Natural killer cell (primary cell): ENCODE results near the gene SGF29. TPM values are rescaled to one million over a fixed set of nuclear protein-coding genes. Genes with fewer than 3 reads are reported as not detected.

Source experiments
- ATAC-seq, 3 donors: fragments of 150-1000 bp in 2 of 3; fragments of 200-7000 bp in 1 of 3; cut with Tn5 transposase; 1 replicate in 1 of 3; 2 replicates in 2 of 3; pipeline ENCODE4 v1.10.0; 2021; ENCODE audit warnings: mild to moderate bottlenecking in 2 of 3, moderate library complexity in 2 of 3
- DNase-seq, 2 donors: peaks; one replicate each; pipeline versions ENCODE4 v3.0.0 to v3.0.0-alpha.2; 2013 to 2021; ENCODE audit warnings: mixed read lengths in 1 of 2
- H3K27ac ChIP-seq: one replicate; pipeline ENCODE4 v1.5.1; 2013; ENCODE audit warnings: mild to moderate bottlenecking, low read length
- H3K27me3 ChIP-seq: one replicate; pipeline ENCODE4 v1.6.1; 2013; ENCODE audit warnings: low read length; ENCODE audit not compliant: control insufficient read depth, insufficient read depth
- H3K36me3 ChIP-seq: one replicate; pipeline ENCODE4 v1.6.1; 2013; ENCODE audit warnings: low read length; ENCODE audit not compliant: control insufficient read depth, insufficient read depth
- H3K4me1 ChIP-seq: one replicate; pipeline ENCODE4 v1.6.1; 2013; ENCODE audit warnings: low read length; ENCODE audit not compliant: control insufficient read depth, insufficient read depth
- H3K4me3 ChIP-seq: one replicate; pipeline ENCODE4 v1.5.1; 2013; ENCODE audit warnings: low read length
- H3K9me3 ChIP-seq: one replicate; pipeline ENCODE4 v1.6.1; 2013; ENCODE audit warnings: low read length; ENCODE audit not compliant: control insufficient read depth, insufficient read depth
- H3K27ac Mint-ChIP-seq, 2 donors: one replicate each; pipeline ENCODE4 v1.8.0; 2022; ENCODE audit warnings: mild to moderate bottlenecking in 2 of 2, mixed read lengths in 2 of 2, moderate library complexity in 1 of 2
- H3K27me3 Mint-ChIP-seq, 2 donors: one replicate each; pipeline ENCODE4 v1.8.0; 2022; ENCODE audit warnings: low read depth in 2 of 2, mixed read lengths in 2 of 2
- H3K36me3 Mint-ChIP-seq: one replicate; pipeline ENCODE4 v1.8.0; 2022; ENCODE audit warnings: mixed read lengths
- H3K4me1 Mint-ChIP-seq, 2 donors: one replicate each; pipeline ENCODE4 v1.8.0; 2022; ENCODE audit warnings: mixed read lengths in 2 of 2
- H3K4me3 Mint-ChIP-seq: one replicate; pipeline ENCODE4 v1.8.0; 2022; ENCODE audit warnings: mild to moderate bottlenecking, moderate library complexity, mixed read lengths
- H3K9me3 Mint-ChIP-seq, 2 donors: one replicate each; pipeline ENCODE4 v1.8.0; 2022; ENCODE audit warnings: mixed read lengths in 2 of 2
- CTCF ChIP-seq: fragments of 200-600 bp; IDR thresholded peaks from one replicate; pipeline ENCODE4 v1.8.0; 2022; ENCODE audit warnings: antibody characterized with exemption
- whole genome bisulfite sequencing: methylation state at CpG from one replicate; pipeline ENCODE4 v1.1.7; 2013; ENCODE audit warnings: missing lambda C conversion rate; ENCODE audit not compliant: insufficient coverage; 5-methylcytosine and 5-hydroxymethylcytosine counted together
- intact Hi-C: fragments of 100-400 bp; cut with micrococcal nuclease; formaldehyde crosslinking; loops from one replicate; pipeline ENCODE4 v1.14.2; 2022
- total RNA-seq, 4 donors: library from RNA; stranded (reverse); fragments of 120-200 nt in 1 of 4; gene quantifications; one replicate each; pipeline versions ENCODE4 v1.2.3 to v1.2.4, GENCODE V29; 2013 to 2022

The SGF29 gene
- total RNA-seq, 3 donors from 2014 or later (not counting 1 experiment from before 2014, with no cell fraction given), result 31.6 to 45.1 (median 43.1) TPM

GRCh38 chr16:28511031-28511430 is 42.7 kb upstream of the SGF29 start:
- ATAC-seq (no peak), DNase-seq (no peak)
- H3K4me1 ChIP-seq, result peaks cover 38% of the 10 kb centered on the region
- no peak overlapping the region for H3K27ac Mint-ChIP-seq
- 98% methylated on average over 3 of the region's 3 CpGs for WGBS
- H3K27me3 Mint-ChIP-seq, result no peaks in the 10 kb centered on the region
- H3K4me3 ChIP-seq, result no peak overlapping the region
- intact Hi-C loops, result no loop called here
- TF ChIP-seq CTCF, result no peak
- no peaks in the 10 kb centered on the region for H3K9me3 Mint-ChIP-seq
- no peak overlapping the region for H3K27ac ChIP-seq
- H3K9me3 ChIP-seq, result no peaks in the 10 kb centered on the region
- H3K4me3 Mint-ChIP-seq, result no peak overlapping the region
- no peaks in the 10 kb centered on the region for H3K36me3 Mint-ChIP-seq
- no peaks in the 10 kb centered on the region for H3K36me3 ChIP-seq
- peaks cover 11 to 35% of the 10 kb centered on the region in 2 donors for H3K4me1 Mint-ChIP-seq
- H3K27me3 ChIP-seq, result no peaks in the 10 kb centered on the region

- H3K27ac Mint-ChIP-seq, result no peak overlapping the region
- WGBS, result 95% methylated on average over 21 of the region's 21 CpGs
Measured at GRCh38 chr16:28511801-28512789, 41.6 kb upstream of the SGF29 start.

GRCh38 chr16:28513484-28514181 is 40.1 kb upstream of the SGF29 start:
- 84% methylated on average over 12 of the region's 12 CpGs for WGBS

More at GRCh38 chr16:28511801-28512789, 41.6 kb upstream of the SGF29 start:
- Mint-ChIP-seq H3K9me3 (no peaks in the 10 kb centered on the region), H3K4me3 (no peak overlapping the region), H3K36me3 (no peaks in the 10 kb centered on the region), H3K4me1 (peaks cover 11 to 24% of the 10 kb centered on the region in 2 donors), H3K27me3 (no peaks in the 10 kb centered on the region)
- Histone ChIP-seq H3K9me3 (no peaks in the 10 kb centered on the region), H3K27me3 (no peaks in the 10 kb centered on the region), H3K4me3 (no peak overlapping the region), H3K36me3 (no peaks in the 10 kb centered on the region), H3K27ac (no peak overlapping the region), H3K4me1 (peaks cover 31% of the 10 kb centered on the region)
- TF ChIP-seq CTCF, result no peak
- intact Hi-C loops, result no loop called here
- DNase-seq (no peak), ATAC-seq (no peak)

More at GRCh38 chr16:28513484-28514181, 40.1 kb upstream of the SGF29 start:
- Histone ChIP-seq H3K36me3 (no peaks in the 10 kb centered on the region), H3K4me3 (no peak overlapping the region), H3K4me1 (peaks cover 16% of the 10 kb centered on the region), H3K27ac (no peak overlapping the region), H3K27me3 (no peaks in the 10 kb centered on the region), H3K9me3 (no peaks in the 10 kb centered on the region)
- peak overlapping the region; percentile 41 to 51 for H3K27ac Mint-ChIP-seq
- H3K27me3 Mint-ChIP-seq, result no peaks in the 10 kb centered on the region
- DNase-seq (no peak), ATAC-seq (peak in 2 of 3 donors; percentile 36 to 46)
- intact Hi-C loops, result no loop called here
- no peak for TF ChIP-seq CTCF
- H3K4me3 Mint-ChIP-seq, result no peak overlapping the region
- no peaks in the 10 kb centered on the region for H3K9me3 Mint-ChIP-seq
- peaks cover 5 to 12% of the 10 kb centered on the region in 2 donors for H3K4me1 Mint-ChIP-seq
- H3K36me3 Mint-ChIP-seq, result no peaks in the 10 kb centered on the region
